Measurements from ENCODE around the gene GPBP1L1. TPM values are rescaled to one million over a fixed set of nuclear protein-coding genes. Genes with fewer than 3 reads are reported as not detected.

Gene GPBP1L1
- total RNA-seq, 2 donors from 2014 or later, result 117 to 124 TPM

GRCh38 chr1:45583666-45584350 is 102.5 kb downstream of the GPBP1L1 start, which contains the start of gene NASP:
Gene NASP (plus strand): TSS chr1:45584041. CDS start chr1:45584147, 106 bp downstream.
- peaks cover 7% of the 10 kb centered on the region for H3K4me1 Mint-ChIP-seq
- DNase-seq, result peak; percentile 96
- Histone ChIP-seq H3K4me3 (ENCODE audit: low read length) (peak within 1 kb of the TSS; percentile 89), H3K4me1 (ENCODE audit: control insufficient read depth, insufficient read depth, low read length) (no peaks in the 10 kb centered on the region), H3K36me3 (ENCODE audit: control insufficient read depth, insufficient read depth, low read length) (peaks cover 13% of the 10 kb centered on the region), H3K9ac (ENCODE audit: extremely low read depth, low read length, poor library complexity, severe bottlenecking) (peak within 1 kb of the TSS; percentile 97), H3K27me3 (ENCODE audit: control insufficient read depth, insufficient read depth, low read length, poor library complexity, severe bottlenecking) (no peaks in the 10 kb centered on the region), H3K9me3 (ENCODE audit: control insufficient read depth, low read length) (no peaks in the 10 kb centered on the region), H3K27ac (ENCODE audit: low read depth, low read length) (peak within 1 kb of the TSS; percentile 99)
- no peaks in the 10 kb centered on the region for H3K9me3 Mint-ChIP-seq
- peak within 1 kb of the TSS; percentile 100 for H3K27ac Mint-ChIP-seq
- H3K4me3 Mint-ChIP-seq, result peak within 1 kb of the TSS; percentile 99
- peaks cover 12% of the 10 kb centered on the region for H3K36me3 Mint-ChIP-seq (ENCODE audit: low read depth)
- H3K27me3 Mint-ChIP-seq (ENCODE audit: insufficient read depth), result no peaks in the 10 kb centered on the region
- 0 to 1% methylated on average over 15 to 41 of the region's 41 CpGs for WGBS, 2 experiments (ENCODE audit: insufficient coverage in 1 of 2, insufficient read length in 1 of 2)
- no peak for TF ChIP-seq CTCF (conservative IDR thresholded peaks at IDR 0.05)

GRCh38 chr1:45583264-45583665 is 103.1 kb downstream of the GPBP1L1 start:
- peak overlapping the region; percentile 100 for H3K27ac Mint-ChIP-seq
- no peaks in the 10 kb centered on the region for H3K9me3 ChIP-seq (ENCODE audit: control insufficient read depth, low read length)
- H3K9me3 Mint-ChIP-seq, result no peaks in the 10 kb centered on the region
- peak overlapping the region; percentile 99 for H3K4me3 Mint-ChIP-seq
- H3K27me3 ChIP-seq (ENCODE audit: control insufficient read depth, insufficient read depth, low read length, poor library complexity, severe bottlenecking), result no peaks in the 10 kb centered on the region
- no peak for TF ChIP-seq CTCF (conservative IDR thresholded peaks at IDR 0.05)
- H3K9ac ChIP-seq (ENCODE audit: extremely low read depth, low read length, poor library complexity, severe bottlenecking), result peak overlapping the region; percentile 97
- peaks cover 11% of the 10 kb centered on the region for H3K36me3 ChIP-seq (ENCODE audit: control insufficient read depth, insufficient read depth, low read length)
- WGBS, 2 experiments (ENCODE audit: insufficient coverage in 1 of 2, insufficient read length in 1 of 2), result 1% methylated on average over 18 to 19 of the region's 19 CpGs
- peaks cover 7% of the 10 kb centered on the region for H3K36me3 Mint-ChIP-seq (ENCODE audit: low read depth)
- peak; percentile 97 for DNase-seq
- peak overlapping the region; percentile 78 for H3K27ac ChIP-seq (ENCODE audit: low read depth, low read length)
- H3K4me3 ChIP-seq (ENCODE audit: low read length), result peak overlapping the region; percentile 89
- peaks cover 7% of the 10 kb centered on the region for H3K4me1 Mint-ChIP-seq
- no peaks in the 10 kb centered on the region for H3K4me1 ChIP-seq (ENCODE audit: control insufficient read depth, insufficient read depth, low read length)
- H3K27me3 Mint-ChIP-seq (ENCODE audit: insufficient read depth), result no peaks in the 10 kb centered on the region

Other genes with a start within 250 kb of the GPBP1L1 start
- 10 to 100 TPM in 1 of 2 donors, 1 to 10 TPM in 1; 9.7 to 10.3 TPM for gene TESK2, start 195.4 kb downstream of the GPBP1L1 start, total RNA-seq
- 1 to 10 TPM; 2.8 to 8.3 TPM for gene CCDC163, start 186.5 kb downstream of the GPBP1L1 start, total RNA-seq
- 1 to 10 TPM; 7.1 to 7.7 TPM for gene MMACHC, start 186.2 kb downstream of the GPBP1L1 start, total RNA-seq
- 100 to 1,000 TPM; 872 to 949 TPM for gene PRDX1, start 164.6 kb downstream of the GPBP1L1 start, total RNA-seq
- gene AKR1A1, start 135.7 kb downstream of the GPBP1L1 start, total RNA-seq, result 100 to 1,000 TPM; 200 to 239 TPM
- 100 to 1,000 TPM; 368 to 385 TPM for gene NASP, start 102.5 kb downstream of the GPBP1L1 start, total RNA-seq
- 1 to 10 TPM; 2.5 to 5.1 TPM for gene CCDC17, start 62.5 kb downstream of the GPBP1L1 start, total RNA-seq
- gene TMEM69, start 1.6 kb upstream of the GPBP1L1 start, total RNA-seq, result 10 to 100 TPM; 25.1 to 28.1 TPM
- gene IPP, start 64.1 kb upstream of the GPBP1L1 start, total RNA-seq, result 10 to 100 TPM; 14.9 to 18.6 TPM
- gene MAST2, start 117.1 kb upstream of the GPBP1L1 start, total RNA-seq, result 10 to 100 TPM; 46.3 to 60.7 TPM